HL-60 (cell line): ENCODE results near the gene TAX1BP1.

Source experiments
- DNase-seq, 2 experiments: peaks; one replicate each; pipeline ENCODE4 v3.0.0-alpha.2; 2010 to 2020; ENCODE audit warnings: low read depth in 1 of 2, low spot score in 1 of 2
- H3K27ac ChIP-seq: fragments of 250-450 bp; sonication (Bioruptor Pico); replicated peaks from 2 replicates; pipeline ENCODE4 v1.5.1; 2020; ENCODE audit warnings: mild to moderate bottlenecking, moderate library complexity
- H3K27me3 ChIP-seq: fragments of 250-450 bp; sonication (Bioruptor Pico); 2 replicates; pipeline ENCODE4 v1.5.1; 2021; ENCODE audit warnings: mild to moderate bottlenecking, moderate library complexity; ENCODE audit not compliant: insufficient read depth, poor library complexity, severe bottlenecking
- H3K4me3 ChIP-seq: replicated peaks from 2 replicates; pipeline ENCODE4 v1.5.1; 2011; ENCODE audit warnings: mild to moderate bottlenecking, control low read depth, low read length; ENCODE audit not compliant: insufficient read depth
- CTCF ChIP-seq: IDR thresholded peaks from one replicate; pipeline ENCODE4 v1.5.1; 2011; ENCODE audit warnings: low read length, control low read depth, inconsistent platforms; ENCODE audit not compliant: insufficient read depth
- GABPA ChIP-seq: IDR thresholded peaks from 2 replicates; pipeline ENCODE4 v1.6.1; 2012; ENCODE audit warnings: low read depth
- POLR2AphosphoS5 ChIP-seq: IDR thresholded peaks from 2 replicates; pipeline ENCODE4 v1.6.1; 2012; ENCODE audit warnings: low read depth
- REST ChIP-seq: IDR thresholded peaks from 2 replicates; pipeline ENCODE4 v1.6.1; 2012; ENCODE audit warnings: low read depth; ENCODE audit not compliant: insufficient replicate concordance
- SPI1 ChIP-seq: IDR thresholded peaks from 2 replicates; pipeline ENCODE4 v1.6.1; 2012; ENCODE audit warnings: low read depth, mild to moderate bottlenecking, borderline replicate concordance

Gene TAX1BP1

GRCh38 chr7:27737178-27737577 is 2.8 kb upstream of the TAX1BP1 start:
- no peak for TF ChIP-seq CTCF
- TF ChIP-seq REST = no peak
- no peak for TF ChIP-seq GABPA
- no peak for TF ChIP-seq SPI1
- no peak for TF ChIP-seq POLR2AphosphoS5
- Histone ChIP-seq H3K27ac (no peak overlapping the region), H3K27me3 (no peaks in the 10 kb centered on the region), H3K4me3 (no peak overlapping the region)
- no peak for DNase-seq

- Histone ChIP-seq H3K4me3 (no peak overlapping the region), H3K27me3 (no peaks in the 10 kb centered on the region), H3K27ac (no peak overlapping the region)
- TF ChIP-seq SPI1 = no peak
- no peak for TF ChIP-seq GABPA
- TF ChIP-seq POLR2AphosphoS5 = no peak
- TF ChIP-seq CTCF = no peak
- no peak for TF ChIP-seq REST
- no peak for DNase-seq
Measured at GRCh38 chr7:27737616-27738015, 2.3 kb upstream of the TAX1BP1 start.

- DNase-seq = no peak
- TF ChIP-seq CTCF (no peak), SPI1 (no peak)
- Histone ChIP-seq H3K4me3 (peak overlapping the region; percentile 97), H3K27me3 (no peaks in the 10 kb centered on the region), H3K27ac (peak overlapping the region; percentile 94)
Measured at GRCh38 chr7:27739301-27739908, 557 bp upstream of the TAX1BP1 start.

GRCh38 chr7:27740449-27741086 is 606 bp downstream of the TAX1BP1 start:
- Histone ChIP-seq H3K27ac (peak overlapping the region; percentile 94), H3K4me3 (peak overlapping the region; percentile 97), H3K27me3 (no peaks in the 10 kb centered on the region)
- DNase-seq = peak; percentile 72 to 89
- TF ChIP-seq GABPA (peak; percentile 17; the same call in 1 of the 2 replicates), POLR2AphosphoS5 (peak; percentile 13; the same call in 1 of the 2 replicates), REST (no peak)
